ENCODE measurements around the gene INSR. TPM values are rescaled to one million over a fixed set of nuclear protein-coding genes. Genes with fewer than 3 reads are reported as not detected.
A peak's percentile ranks its signal among the peaks of the same experiment; 100 is the strongest.

The INSR gene
- total RNA-seq, 1 donor, result 44.2 TPM

GRCh38 chr19:7292352-7292949 is 1.8 kb downstream of the INSR start:
- Histone ChIP-seq H4K20me1 (ENCODE audit: insufficient read depth, low read length) (peaks cover 6% of the 10 kb centered on the region), H3K36me3 (ENCODE audit: insufficient read depth, low read length) (no peaks in the 10 kb centered on the region), H3K4me3 (ENCODE audit: insufficient read depth, low read length) (no peak overlapping the region), H3K27ac (ENCODE audit: low read depth, low read length) (no peak overlapping the region), H3K27me3 (ENCODE audit: insufficient read depth, low read length) (peaks cover 4% of the 10 kb centered on the region), H3K9me3 (ENCODE audit: low read depth, low read length) (no peaks in the 10 kb centered on the region), H3K4me2 (ENCODE audit: insufficient read depth, low read length) (peak overlapping the region; percentile 82), H3K4me1 (ENCODE audit: insufficient read depth, low read length) (no peaks in the 10 kb centered on the region), H3K79me2 (ENCODE audit: insufficient read depth, low read length) (no peaks in the 10 kb centered on the region), H2AFZ (ENCODE audit: low read length) (no peak overlapping the region)
- no peak for TF ChIP-seq CTCF (IDR thresholded peaks at IDR 0.05; ENCODE audit: extremely low read depth, low read depth, low read length)
- peak; percentile 75 for DNase-seq (ENCODE audit: insufficient read length, low spot score, missing footprints)

- peak; percentile 48 for DNase-seq (ENCODE audit: insufficient read length, low spot score, missing footprints)
- no peak overlapping the region for H3K4me2 ChIP-seq (ENCODE audit: insufficient read depth, low read length)
- TF ChIP-seq CTCF (IDR thresholded peaks at IDR 0.05; ENCODE audit: extremely low read depth, low read depth, low read length), result no peak
- no peak overlapping the region for H3K27ac ChIP-seq (ENCODE audit: low read depth, low read length)
- H2AFZ ChIP-seq (ENCODE audit: low read length), result no peak overlapping the region
- H3K79me2 ChIP-seq (ENCODE audit: insufficient read depth, low read length), result no peaks in the 10 kb centered on the region
- peaks cover 4% of the 10 kb centered on the region for H3K27me3 ChIP-seq (ENCODE audit: insufficient read depth, low read length)
- no peak overlapping the region for H3K4me3 ChIP-seq (ENCODE audit: insufficient read depth, low read length)
- H3K4me1 ChIP-seq (ENCODE audit: insufficient read depth, low read length), result no peaks in the 10 kb centered on the region
- no peaks in the 10 kb centered on the region for H3K36me3 ChIP-seq (ENCODE audit: insufficient read depth, low read length)
- H4K20me1 ChIP-seq (ENCODE audit: insufficient read depth, low read length), result peaks cover 6% of the 10 kb centered on the region
- H3K9me3 ChIP-seq (ENCODE audit: low read depth, low read length), result no peaks in the 10 kb centered on the region
Measured at GRCh38 chr19:7288977-7289376, 5.2 kb downstream of the INSR start.

- Histone ChIP-seq H3K36me3 (ENCODE audit: insufficient read depth, low read length) (no peaks in the 10 kb centered on the region), H3K27me3 (ENCODE audit: insufficient read depth, low read length) (peaks cover 4% of the 10 kb centered on the region), H3K4me1 (ENCODE audit: insufficient read depth, low read length) (no peaks in the 10 kb centered on the region), H4K20me1 (ENCODE audit: insufficient read depth, low read length) (peaks cover 6% of the 10 kb centered on the region), H3K4me3 (ENCODE audit: insufficient read depth, low read length) (no peak overlapping the region), H3K9me3 (ENCODE audit: low read depth, low read length) (no peaks in the 10 kb centered on the region), H3K4me2 (ENCODE audit: insufficient read depth, low read length) (no peak overlapping the region), H3K27ac (ENCODE audit: low read depth, low read length) (no peak overlapping the region), H2AFZ (ENCODE audit: low read length) (no peak overlapping the region), H3K79me2 (ENCODE audit: insufficient read depth, low read length) (no peaks in the 10 kb centered on the region)
- no peak for TF ChIP-seq CTCF (IDR thresholded peaks at IDR 0.05; ENCODE audit: extremely low read depth, low read depth, low read length)
- no peak for DNase-seq (ENCODE audit: insufficient read length, low spot score, missing footprints)
Measured at GRCh38 chr19:7288131-7288530, 6.1 kb downstream of the INSR start.

- H3K4me2 ChIP-seq (ENCODE audit: insufficient read depth, low read length), result no peak overlapping the region
- no peak for TF ChIP-seq CTCF (IDR thresholded peaks at IDR 0.05; ENCODE audit: extremely low read depth, low read depth, low read length)
- peaks cover 6% of the 10 kb centered on the region for H4K20me1 ChIP-seq (ENCODE audit: insufficient read depth, low read length)
- H3K79me2 ChIP-seq (ENCODE audit: insufficient read depth, low read length), result no peaks in the 10 kb centered on the region
- H3K4me1 ChIP-seq (ENCODE audit: insufficient read depth, low read length), result no peaks in the 10 kb centered on the region
- no peak overlapping the region for H2AFZ ChIP-seq (ENCODE audit: low read length)
- H3K4me3 ChIP-seq (ENCODE audit: insufficient read depth, low read length), result no peak overlapping the region
- H3K9me3 ChIP-seq (ENCODE audit: low read depth, low read length), result no peaks in the 10 kb centered on the region
- no peak for DNase-seq (ENCODE audit: insufficient read length, low spot score, missing footprints)
- H3K27ac ChIP-seq (ENCODE audit: low read depth, low read length), result no peak overlapping the region
- no peaks in the 10 kb centered on the region for H3K36me3 ChIP-seq (ENCODE audit: insufficient read depth, low read length)
- H3K27me3 ChIP-seq (ENCODE audit: insufficient read depth, low read length), result peaks cover 2% of the 10 kb centered on the region
Measured at GRCh38 chr19:7287722-7288121, 6.5 kb downstream of the INSR start.
